Cortex of kidney (tissue), 1 donor: ENCODE data around the gene RRP12.

Source experiments
- DNase-seq: peaks from one replicate; lab custom pipeline; 2025; lab: John Stamatoyannopoulos, UW

RRP12 gene

DNA sequence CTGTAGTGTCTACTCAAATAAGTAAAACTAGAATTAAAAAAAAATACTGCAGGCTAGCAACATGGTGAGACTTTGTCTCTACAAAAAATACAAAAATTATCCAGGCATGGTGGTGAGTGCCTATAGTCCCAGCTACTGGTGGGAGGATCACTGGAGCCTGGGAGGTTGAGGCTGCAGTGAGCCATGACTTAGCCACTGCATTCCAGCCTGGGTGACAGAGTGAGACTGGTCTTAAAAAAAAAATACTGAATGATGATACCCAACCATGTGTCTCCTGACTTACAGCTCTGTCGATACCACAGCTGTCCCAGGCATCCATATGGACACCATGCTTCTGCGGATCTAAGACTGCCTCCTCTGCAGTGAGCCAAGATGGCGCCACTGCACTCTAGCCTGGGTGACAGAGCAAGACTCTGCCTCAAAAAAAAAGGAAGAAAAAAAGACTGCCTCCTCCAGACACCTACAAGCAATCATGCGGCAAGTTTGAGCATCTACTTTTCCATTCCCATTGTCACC is 90.0 kb downstream of the RRP12 start:
- no peak for DNase-seq

DNA sequence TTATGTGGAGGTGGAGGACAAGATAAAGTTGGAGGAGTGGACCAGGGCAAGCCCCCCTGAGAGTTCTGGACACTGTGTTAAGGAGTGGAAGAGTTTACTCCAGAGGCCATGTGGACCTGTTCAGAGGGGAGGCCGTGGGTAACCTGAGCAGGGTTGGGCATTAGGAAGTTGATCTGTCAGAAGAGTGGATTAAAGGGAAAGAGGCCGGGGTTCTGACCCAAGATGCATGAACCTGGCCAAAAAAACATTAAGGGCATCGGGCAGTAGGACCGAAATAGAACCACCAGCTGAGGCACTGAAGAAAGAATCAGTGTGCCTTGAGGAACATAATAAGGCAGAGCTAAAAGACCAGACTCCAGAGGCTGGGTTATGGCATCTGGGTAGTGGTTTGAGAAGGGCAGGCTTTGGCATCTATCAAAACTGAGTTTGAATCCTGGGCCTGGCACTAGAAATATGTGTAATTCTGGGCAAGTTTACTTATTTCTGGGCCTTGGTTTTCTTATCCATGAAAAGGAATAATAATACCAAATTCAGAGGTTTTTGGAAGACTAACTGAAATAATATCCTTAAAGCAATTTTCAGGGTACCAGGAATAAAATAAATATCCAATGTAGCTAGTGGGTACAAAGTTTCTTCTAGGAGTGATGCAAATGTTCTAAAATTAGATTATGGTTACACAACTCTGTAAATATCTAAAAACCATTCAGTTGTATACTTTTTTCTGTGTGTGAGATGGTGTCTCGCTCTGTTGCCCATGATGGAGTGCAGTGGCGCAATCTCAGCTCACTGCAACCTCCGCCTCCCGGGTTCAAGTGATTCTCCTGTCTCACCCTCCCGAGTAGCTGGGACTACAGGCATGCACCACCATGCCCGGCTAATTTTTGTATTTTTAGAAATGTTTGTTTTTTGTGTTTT is 93.0 kb downstream of the RRP12 start:
- DNase-seq = no peak

DNA sequence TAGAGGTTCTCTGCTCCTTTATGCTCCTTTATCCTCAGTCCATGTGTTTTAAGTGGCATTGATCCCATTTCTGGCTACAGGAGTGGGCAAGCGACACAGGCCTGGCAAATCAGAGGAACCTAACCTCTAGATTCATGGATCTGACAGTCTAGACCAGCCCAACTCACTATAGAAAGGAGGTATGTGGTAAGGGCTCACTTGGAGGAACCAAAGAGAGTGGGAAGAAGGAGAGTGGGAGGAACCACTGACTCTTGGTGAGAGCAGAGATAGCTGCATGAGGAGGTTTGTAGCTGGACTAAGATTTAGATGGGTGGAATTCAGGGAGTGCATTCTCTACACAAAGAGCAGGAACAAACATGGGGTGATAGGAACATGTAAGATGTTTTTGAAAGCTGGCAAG is 93.7 kb downstream of the RRP12 start:
- no peak for DNase-seq
